ENCODE measurements around the gene SSR3.

GRCh38 chr3:156600834-156601233, 45.9 kb upstream of the SSR3 start:
- TF ChIP-seq POLR2A (IDR thresholded peaks at IDR 0.05) (no peak), CTCF (IDR thresholded peaks at IDR 0.05) (no peak)
